HUDEP-2 (cell line): Measurements from ENCODE around the gene XKR7.

Experiments used
- DNase-seq, 76 experiments: peaks; one replicate each; lab custom pipeline; 2025; ENCODE audit not compliant: unreplicated experiment in 76 of 76; lab: John Stamatoyannopoulos, UW

Gene XKR7

DNA sequence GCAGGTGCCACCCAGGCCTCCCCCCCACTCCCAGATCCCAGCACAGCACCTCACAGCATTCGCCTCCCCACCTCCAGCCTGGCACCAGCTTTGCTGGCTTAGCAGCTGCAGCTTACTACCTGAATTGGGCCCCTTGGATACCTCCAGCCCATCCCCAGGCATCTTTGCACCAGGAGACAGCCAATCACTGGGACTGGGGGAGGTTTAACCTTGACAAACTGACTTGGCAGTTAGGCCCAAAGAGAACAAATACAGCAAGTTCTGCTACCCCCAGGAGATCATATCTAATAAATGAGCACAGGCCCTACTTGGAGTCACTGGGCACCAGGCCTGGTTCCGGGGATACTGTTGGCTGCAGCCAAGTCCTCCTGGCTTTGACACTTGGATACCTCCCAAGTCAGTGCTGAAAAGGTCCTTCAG is 24.9 kb upstream of the XKR7 start:
- DNase-seq = no peak

DNA sequence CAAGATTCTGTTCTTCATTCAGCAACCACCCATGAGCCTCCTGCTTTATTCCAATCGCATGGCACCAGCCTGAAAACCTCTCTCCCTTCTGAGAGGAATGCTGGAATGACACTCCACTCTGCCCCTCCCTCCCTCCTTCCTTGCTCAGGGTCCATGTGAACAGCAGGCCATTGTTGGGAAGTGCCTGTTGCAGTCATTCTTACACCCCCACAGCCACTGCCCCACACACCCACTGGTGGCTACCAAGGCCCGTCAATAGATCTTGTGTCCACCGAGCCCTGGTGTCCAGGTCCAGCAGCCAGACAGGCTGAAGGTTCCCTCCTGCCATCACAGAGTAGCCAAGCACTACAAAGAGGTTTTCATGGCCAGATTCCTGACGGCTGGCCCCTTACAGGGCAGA is 22.6 kb upstream of the XKR7 start:
- DNase-seq = no peak

DNA sequence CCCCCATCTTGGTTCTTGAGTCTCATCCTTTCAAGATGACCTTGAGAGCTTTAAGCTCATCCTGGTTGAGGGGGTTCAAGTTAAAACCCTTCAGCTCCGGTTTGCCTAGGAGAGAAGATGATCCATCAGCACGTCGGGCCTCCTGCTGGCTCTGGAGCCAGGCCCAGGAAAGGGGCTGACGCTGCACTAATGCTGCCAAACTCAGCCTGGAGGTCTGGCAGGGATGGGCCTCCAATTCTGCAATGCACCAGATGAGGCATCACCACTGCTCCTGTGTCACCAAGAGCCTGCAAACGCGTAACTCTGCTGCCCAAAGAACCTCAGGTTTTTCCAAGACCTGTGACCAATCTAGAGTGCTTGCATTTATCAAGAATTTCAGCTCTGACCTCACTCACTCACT is 22.2 kb upstream of the XKR7 start:
- no peak for DNase-seq

GRCh38 chr20:31948008-31948407 is 19.9 kb upstream of the XKR7 start:
- no peak for DNase-seq

GRCh38 chr20:31949877-31950646 is 17.9 kb upstream of the XKR7 start:
- peak in 67 of 76 experiments; percentile 5 to 79 (median 47) for DNase-seq

DNA sequence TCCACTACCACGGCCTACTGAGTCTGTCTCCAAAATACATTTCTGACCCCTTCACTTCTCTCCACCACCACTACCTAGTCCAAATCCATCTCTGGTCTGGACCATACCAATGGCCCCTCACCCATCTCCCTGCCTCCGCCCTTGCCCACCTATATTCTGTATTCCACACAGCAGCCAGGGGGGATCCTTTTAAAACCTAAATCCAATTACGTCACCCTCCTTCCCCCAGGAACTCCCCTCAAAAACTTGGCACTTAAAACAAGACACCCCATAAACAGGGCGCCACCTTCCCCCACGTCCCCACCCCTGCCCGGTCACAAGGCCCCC is 16.8 kb upstream of the XKR7 start:
- DNase-seq = no peak

GRCh38 chr20:31951530-31952453 is 16.2 kb upstream of the XKR7 start, which contains the start of gene PDRG1:
Gene PDRG1 (minus strand): TSS chr20:31952046. CDS start chr20:31951961, 85 bp downstream.
- DNase-seq = peak in 74 of 76 experiments; percentile 18 to 96 (median 90)

- no peak for DNase-seq
Measured at GRCh38 chr20:31953556-31954148, 14.3 kb upstream of the XKR7 start.

GRCh38 chr20:31954500-31954899 is 13.5 kb upstream of the XKR7 start:
- DNase-seq = no peak

GRCh38 chr20:31956556-31957526 is 11.1 kb upstream of the XKR7 start:
- no peak for DNase-seq

DNA sequence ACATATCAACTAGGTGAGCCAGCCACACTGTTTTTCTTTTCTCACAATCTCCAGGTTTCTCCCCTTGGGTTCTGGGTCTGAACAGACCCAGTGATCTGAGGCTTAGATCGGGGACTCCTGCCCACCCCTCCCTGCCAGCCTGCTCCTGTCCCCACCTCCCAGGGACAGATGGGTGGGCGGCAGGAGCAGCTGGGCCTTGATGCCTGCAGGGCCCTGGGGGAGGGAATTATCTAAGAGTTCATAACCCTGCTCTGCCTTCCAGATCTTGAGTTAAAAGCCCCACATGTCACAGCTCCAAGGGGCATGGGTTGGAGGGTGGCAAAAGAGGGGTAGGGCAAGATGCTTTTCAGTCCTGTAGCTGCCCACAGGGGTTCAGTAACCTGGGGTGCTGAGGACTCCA is 5.2 kb upstream of the XKR7 start:
- no peak for DNase-seq

- DNase-seq = no peak
Measured at GRCh38 chr20:31963889-31964288, 4.1 kb upstream of the XKR7 start.

DNA sequence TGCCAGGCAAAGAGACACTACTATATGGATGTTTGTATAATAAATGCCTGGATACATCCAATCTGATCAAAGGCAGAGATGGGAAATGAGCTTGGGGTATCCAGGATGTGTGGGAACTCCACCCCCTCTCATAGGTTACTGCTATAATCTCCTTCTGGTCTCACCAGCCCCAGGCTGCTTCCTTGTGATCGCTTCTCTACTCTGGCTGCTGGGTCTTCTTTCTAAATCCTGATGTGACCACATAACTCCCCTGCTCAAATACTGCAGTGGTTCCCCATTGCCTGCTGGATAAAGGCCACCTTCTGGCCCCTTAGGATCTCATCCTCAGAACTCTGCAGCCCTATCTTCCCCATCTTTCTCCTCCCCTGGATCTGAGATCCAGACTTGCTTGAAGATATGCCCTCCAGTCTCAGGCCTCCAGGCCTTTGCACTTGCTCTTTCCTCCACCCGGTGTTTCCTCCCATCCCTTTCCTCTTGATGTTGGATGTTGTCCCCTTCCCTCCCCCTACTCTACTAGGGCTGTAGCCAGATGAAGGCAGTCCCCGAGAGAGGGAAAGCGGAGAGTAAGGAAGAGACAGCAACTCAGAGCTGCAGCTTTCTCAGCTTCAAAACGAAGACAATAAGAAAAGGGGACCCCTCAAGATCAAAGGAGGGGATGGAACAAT is 828 bp upstream of the XKR7 start:
- no peak for DNase-seq

GRCh38 chr20:31968291-31969126 is 558 bp downstream of the XKR7 start:
- peak in 64 of 76 experiments; percentile 5 to 78 (median 53) for DNase-seq

DNA sequence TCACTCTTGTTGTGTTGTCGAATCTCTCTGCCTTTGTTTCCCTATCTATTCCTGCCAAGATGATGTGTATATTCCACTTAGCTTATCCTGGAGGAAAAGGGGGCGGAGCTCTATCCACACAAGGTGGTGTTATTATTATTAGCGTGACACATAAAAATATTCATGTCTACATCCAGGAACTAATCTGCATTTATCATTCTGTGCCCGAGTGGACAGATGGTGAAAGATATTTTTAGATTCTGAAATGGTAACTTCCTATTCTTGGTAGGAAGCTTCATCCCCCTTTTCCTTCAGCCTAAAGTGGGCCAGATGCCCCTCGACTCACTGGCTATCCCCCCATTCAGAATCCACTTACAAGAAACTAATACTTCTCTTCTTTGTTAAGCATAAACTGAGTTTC is 2.0 kb downstream of the XKR7 start:
- DNase-seq = no peak

DNA sequence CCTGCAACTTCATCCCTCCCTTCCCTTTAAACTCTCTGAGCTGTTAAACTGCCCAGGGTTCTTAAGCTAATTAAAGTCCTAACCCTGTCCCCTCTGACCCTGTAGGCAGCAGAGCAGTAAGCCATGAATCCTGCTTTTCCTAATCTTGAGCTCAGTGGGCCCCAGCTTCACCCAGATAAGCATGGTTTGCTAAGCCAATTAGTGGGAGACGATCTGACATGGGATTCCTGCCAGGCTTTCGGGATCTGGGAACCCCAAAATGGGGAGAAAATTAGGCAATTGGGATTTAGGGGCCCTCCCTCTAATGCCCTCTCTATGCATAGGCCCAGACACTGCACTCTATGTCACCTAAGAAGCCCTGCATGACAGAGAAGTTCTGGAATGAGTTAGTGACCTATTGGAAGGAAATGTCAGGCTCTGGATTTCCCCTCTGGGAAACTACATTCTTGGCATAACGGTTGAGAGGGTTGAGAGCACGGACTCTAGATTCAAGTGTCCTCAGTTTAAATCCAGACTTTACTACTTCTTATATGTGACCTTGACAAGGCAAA is 4.6 kb downstream of the XKR7 start:
- DNase-seq = no peak

GRCh38 chr20:31974296-31974695 is 6.3 kb downstream of the XKR7 start:
- DNase-seq = no peak

GRCh38 chr20:31974951-31975487 is 7.1 kb downstream of the XKR7 start:
- DNase-seq = no peak
